Activated CD8-positive, alpha-beta memory T cell treated with anti-CD3 and anti-CD28 coated beads for 36 hours (primary cell): ENCODE results near the gene ETV3L. TPM values are rescaled to one million over a fixed set of nuclear protein-coding genes. Genes with fewer than 3 reads are reported as not detected.

Source experiments
- CTCF ChIA-PET: fragments of 350-600 bp; sonication (Branson Sonifier 250); formaldehyde crosslinking; loops from one replicate; lab custom pipeline; 2021; ENCODE audit warnings: antibody characterized with exemption; lab: Charles Lee
- POLR2A ChIA-PET: fragments of 350-600 bp; sonication (Branson Sonifier 250); formaldehyde crosslinking; loops from one replicate; lab custom pipeline; 2021; ENCODE audit warnings: antibody characterized with exemption; lab: Charles Lee
- total RNA-seq, 2 experiments: library from RNA; stranded (reverse); gene quantifications; one replicate each; pipeline ENCODE4 v1.2.3, GENCODE V29; 2021

The ETV3L gene
- total RNA-seq, 2 experiments from 2014 or later, result not detected

DNA sequence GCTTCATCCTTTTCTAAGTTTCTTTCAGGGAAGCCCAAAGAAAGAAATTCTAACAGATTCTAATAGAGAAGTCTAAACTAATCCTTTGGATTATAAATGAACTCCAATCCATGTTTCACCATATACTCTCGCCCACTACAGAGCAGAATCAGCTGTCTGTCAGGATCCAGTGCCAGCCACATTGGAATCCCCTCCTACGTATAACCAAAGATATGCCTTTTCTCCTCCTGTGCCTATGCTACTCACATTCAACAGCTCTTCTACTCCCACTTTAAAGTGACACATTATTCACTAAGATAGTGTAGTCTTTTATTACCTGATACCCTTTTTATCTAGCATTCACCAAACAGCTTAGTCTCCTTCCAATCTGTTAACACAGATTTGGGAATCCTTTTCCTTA, 35.5 kb upstream of the ETV3L start:
- POLR2A ChIA-PET, result no interaction called here
- CTCF ChIA-PET, result interaction anchor here (1.0 to 3.1 kb wide), 5 partner anchors 18 to 45 kb away, joined by 3 to 12 read pairs (median 4); no protein-coding TSS in a partner anchor

DNA sequence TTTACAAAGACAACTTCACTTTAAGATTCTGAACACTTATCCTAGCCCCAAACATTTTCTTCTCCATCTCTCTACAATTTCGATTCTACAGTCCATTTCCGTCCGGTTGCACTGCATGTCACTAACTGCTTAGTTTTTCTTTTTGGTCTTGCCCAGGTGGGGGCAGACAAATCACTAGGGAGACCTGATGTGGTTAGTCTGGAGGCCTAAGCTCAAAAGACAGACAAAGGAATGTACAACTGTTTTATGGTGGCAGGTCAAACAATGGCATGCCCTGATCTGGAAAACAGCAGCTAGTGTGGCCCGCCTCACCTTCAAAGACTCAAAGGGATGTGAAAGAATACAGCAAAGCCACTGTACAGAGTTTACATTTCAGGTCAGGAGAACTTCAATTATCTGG, 34.8 kb upstream of the ETV3L start:
- ChIA-PET CTCF (interaction anchor here (1.2 to 3.1 kb wide), 4 partner anchors 12 to 44 kb away, joined by 3 to 12 read pairs (median 7); no protein-coding TSS in a partner anchor), POLR2A (no interaction called here)

DNA sequence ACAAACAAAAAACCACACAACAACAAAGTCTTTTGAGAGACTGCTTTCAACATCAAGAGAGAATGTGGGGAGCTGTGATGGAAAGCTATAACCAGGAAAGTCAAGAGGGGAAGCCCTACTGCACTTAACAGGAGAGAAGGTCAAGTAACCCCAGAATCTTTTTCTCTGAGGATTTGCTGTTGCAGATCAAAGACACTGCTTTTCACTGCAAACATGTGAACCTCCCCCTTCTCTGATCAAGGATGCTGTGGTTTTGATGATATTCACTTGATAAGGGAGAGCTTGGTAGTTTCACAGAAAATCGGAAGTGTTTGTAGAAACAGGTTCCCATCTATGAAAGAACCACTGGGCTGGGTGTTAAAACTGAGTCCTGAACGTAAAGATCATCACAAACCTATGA, 33.8 kb upstream of the ETV3L start:
- ChIA-PET CTCF (interaction anchor here (1.2 to 3.1 kb wide), 3 partner anchors 13 to 43 kb away, joined by 3 to 12 read pairs (median 11); no protein-coding TSS in a partner anchor), POLR2A (no interaction called here)

DNA sequence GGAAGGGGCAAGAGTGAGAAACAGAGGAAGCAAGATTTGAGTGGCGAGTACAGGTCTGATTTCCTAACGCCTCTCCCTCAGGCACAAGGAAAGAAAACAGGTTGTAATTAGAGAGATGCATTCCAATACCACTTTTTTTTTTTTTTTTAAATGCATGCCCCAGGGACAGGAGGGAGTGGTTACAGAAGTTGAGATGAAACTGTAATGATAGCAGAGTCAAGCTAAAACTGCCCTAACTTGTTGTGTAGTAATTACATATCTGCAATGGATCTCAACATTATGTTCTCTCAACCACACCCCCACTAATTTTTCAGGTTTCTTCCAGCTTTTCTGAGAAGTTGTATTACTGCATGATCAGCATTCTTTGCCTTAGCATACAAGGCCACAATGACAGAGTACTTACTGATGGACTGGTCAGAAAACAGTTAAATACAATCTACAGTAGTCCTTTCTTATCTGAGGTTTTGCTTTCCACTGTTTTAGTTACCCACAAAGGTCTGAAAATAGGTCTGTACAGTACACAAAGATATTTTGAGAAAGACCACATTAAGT, 33.1 kb upstream of the ETV3L start:
- ChIA-PET POLR2A (no interaction called here), CTCF (no interaction called here)

DNA sequence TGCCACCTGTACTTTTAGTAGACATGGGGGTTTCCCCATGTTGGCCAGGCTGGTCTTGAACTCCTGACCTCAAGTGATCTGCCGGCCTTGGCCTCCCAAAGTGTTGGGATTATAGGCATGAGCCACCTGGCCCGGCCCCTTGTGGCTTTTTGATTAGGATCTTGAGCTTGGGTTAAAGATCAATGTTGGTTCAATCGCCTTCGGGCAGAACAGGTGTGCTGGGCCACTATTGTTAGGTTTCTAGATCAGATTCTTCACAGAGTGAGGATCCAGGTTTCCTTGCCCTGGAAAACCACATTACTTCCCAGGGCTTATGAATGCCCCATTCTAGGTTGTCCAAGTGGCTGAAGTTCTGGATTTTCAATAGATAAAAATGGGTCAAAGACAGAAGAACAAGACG, 32.5 kb upstream of the ETV3L start:
- CTCF ChIA-PET, result no interaction called here
- POLR2A ChIA-PET, result no interaction called here

DNA sequence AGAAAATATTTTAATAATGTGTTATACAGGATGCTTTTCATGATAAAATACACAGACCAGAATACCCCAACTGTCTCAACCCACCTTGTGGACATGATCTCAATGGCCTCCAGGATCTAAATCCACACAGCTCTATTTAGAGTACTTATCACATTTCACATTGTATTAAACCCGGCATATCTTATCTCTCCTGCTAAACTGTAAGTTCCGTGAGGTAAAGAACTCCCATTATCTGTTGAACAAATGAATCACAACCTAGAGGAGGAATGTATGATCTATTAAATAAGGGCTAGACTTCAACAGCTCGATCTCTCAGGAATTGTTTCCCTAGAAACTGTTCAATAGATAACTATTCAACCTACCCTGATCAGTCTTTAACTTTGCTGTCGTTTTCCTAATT, 31.7 kb upstream of the ETV3L start:
- CTCF ChIA-PET, result no interaction called here
- POLR2A ChIA-PET, result no interaction called here

DNA sequence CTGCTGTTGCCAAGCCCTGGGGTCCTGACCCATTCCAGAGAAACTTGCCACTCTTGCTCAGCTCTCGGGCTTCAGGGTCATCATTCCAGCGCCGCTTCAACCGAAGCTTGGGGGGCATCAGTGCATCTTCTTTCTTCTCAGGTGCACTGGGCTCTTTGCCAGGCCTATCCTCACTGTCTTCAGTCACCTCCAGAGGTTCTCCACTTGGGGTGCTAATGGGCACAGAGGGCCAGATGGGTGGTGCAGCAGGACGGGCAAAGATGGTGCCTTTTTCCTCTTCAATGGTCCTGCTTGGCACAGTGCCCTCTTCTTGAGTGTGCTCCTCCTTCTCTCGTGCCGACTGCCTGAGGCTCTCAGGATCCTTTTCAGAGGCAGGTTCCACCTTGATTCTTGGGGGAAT, 25.2 kb upstream of the ETV3L start:
- ChIA-PET CTCF (interaction anchor here (1.2 kb wide), 1 partner anchor 35 kb away, joined by 3 read pairs; no protein-coding TSS in a partner anchor), POLR2A (no interaction called here)

DNA sequence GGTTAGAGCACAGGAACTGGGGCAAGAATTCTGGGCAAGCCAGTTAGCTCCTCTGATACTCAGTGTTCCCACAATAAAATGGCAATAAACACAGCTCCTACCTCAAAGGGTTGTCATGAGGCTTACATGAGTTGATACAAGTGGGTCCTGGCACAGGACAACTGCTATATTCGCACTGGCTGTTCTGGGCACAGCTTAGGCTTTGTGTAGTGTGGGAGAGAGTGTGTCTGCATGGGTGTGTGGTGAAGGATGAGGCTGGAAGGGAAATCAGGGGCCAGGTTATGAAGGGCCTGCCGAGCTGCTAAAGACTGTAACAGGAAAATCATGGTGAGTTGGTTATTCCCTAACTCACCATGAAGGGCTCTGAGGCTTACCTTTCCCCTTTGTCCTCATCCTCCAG, 19.8 kb upstream of the ETV3L start:
- CTCF ChIA-PET, result interaction anchor here (1.5 kb wide), 1 partner anchor 29 kb away, joined by 5 read pairs; no protein-coding TSS in a partner anchor
- POLR2A ChIA-PET, result no interaction called here

DNA sequence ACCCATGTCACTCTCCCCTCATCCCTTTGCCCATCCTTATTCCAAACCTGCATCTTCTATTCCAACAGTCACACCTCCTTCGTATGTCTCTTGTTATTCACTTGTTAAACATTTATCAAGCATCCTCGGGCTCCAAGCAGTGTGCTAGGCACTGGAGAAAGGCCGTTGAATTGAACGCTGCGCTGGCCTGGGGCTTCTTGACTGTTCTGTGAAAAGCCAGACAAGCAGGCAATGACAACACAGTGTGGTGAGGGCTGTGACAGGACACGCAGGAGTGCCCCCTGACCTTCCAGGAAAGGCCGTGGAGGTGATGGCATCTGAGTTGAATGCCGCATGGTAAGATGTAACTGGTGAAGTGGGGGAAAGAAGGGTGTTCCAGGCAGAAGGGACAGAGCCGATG, 19.4 kb upstream of the ETV3L start:
- ChIA-PET POLR2A (no interaction called here), CTCF (interaction anchor here (1.5 kb wide), 1 partner anchor 29 kb away, joined by 5 read pairs; no protein-coding TSS in a partner anchor)

DNA sequence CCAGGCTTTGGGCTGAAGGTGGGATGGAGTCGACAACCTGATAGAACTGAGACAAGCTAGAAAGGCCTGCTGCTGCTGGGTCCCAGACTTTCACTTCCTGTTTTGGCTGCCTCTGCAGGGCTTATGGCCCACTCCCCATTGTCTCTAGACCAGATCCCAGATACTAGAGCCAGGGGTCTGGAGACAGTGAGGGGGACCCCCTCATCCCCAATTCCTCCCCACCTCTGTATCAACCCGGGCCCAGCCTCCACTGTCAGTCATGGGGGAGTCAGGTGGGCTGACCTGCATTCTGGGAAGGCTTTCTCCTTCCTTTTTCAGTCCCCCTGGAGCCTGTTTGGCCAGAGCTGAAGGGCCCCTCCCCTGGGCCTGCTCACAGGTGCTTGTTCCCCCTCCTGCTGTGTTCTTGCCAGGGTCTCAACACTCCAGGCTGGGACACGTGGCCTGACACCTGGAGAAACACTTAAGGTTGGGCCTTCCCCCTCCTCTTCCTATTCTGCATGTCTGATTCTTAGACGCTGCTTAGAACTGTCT, 18.0 kb upstream of the ETV3L start:
- CTCF ChIA-PET, result interaction anchor here (1.0 to 1.4 kb wide), 2 partner anchors 22 to 28 kb away, joined by 4 read pairs; no protein-coding TSS in a partner anchor
- POLR2A ChIA-PET, result no interaction called here

DNA sequence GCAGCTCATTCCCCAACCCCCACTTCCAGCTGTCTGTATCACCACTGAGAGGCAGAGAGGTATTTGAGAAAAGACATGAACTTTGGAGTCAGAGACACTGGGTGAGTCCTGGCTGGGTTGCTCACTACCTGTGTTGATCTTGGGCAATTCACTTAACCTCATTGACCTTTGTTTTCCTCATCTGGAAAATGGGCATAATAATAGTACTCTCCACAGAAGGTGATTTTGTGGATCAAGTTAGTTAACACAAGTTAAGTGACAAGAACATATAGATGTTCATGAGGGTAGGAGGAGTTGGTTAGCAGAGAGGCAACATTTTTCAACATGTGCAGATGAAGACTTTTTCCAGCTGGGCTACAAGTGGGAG, 17.1 kb upstream of the ETV3L start:
- ChIA-PET POLR2A (no interaction called here), CTCF (interaction anchor here (1.0 to 1.4 kb wide), 2 partner anchors 21 to 27 kb away, joined by 4 read pairs; no protein-coding TSS in a partner anchor)

DNA sequence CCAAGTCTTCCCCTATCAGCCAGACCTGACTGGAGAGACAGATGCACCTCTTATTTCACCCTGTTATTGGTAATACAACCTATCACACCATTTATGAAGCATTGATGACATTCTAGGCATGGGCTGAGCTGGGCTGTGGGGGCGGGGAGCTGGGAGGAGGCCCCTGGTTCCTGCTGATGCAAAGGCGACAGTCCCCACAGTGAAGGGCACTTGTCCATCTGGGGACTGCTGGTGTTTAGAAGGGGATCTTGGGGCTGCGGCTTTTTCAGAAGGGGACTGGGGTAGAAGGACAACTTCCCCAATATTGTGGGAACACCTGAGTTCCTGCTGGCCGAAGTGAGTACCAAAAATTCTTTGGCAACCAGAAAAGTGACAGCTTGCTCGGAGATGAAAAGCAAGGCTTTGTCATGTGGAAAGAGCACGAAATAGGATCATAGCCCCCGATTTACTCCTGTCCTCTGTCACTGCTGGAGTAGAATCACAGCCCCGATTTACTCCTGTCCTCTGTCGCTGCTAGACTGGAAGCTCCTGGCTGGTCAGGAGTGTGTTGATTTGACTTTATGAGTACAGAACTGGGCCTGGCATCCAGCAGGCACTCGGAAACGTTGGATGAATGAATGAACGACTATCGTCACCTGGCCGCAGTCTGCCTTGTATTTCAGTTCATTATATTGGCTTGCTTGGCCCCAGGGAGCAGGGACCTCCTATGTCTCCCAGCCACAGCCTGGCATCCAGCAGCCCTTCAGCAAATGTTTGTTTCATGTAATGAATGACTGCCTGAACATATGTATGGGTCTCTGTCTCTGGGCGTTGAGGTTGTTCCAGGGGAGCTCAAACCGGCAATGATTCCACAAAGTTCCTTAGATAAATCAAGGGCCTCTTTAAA, 16.5 kb upstream of the ETV3L start:
- POLR2A ChIA-PET, result no interaction called here
- CTCF ChIA-PET, result interaction anchor here (1.4 kb wide), 1 partner anchor 26 kb away, joined by 4 read pairs; no protein-coding TSS in a partner anchor

DNA sequence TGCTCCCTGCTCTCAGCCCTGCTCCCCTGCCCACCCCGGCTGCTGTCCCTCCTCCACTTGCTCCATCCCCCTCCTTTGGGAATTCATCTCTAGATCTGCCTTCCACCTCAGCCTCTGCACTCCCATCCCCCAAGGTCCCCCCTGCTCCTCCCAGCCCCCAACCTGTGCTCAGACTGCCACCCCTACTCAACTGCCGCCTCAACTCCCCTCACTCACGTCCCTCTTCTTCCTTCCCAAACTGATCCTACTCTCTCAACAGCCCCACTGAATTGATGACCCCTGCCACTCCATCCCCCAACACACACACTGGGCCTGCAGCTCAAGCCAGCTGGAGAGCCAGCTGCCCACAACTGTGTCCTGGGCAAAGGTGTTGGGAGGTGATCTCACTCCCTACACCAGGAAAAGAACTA, 15.8 kb upstream of the ETV3L start:
- CTCF ChIA-PET, result no interaction called here
- POLR2A ChIA-PET, result no interaction called here

DNA sequence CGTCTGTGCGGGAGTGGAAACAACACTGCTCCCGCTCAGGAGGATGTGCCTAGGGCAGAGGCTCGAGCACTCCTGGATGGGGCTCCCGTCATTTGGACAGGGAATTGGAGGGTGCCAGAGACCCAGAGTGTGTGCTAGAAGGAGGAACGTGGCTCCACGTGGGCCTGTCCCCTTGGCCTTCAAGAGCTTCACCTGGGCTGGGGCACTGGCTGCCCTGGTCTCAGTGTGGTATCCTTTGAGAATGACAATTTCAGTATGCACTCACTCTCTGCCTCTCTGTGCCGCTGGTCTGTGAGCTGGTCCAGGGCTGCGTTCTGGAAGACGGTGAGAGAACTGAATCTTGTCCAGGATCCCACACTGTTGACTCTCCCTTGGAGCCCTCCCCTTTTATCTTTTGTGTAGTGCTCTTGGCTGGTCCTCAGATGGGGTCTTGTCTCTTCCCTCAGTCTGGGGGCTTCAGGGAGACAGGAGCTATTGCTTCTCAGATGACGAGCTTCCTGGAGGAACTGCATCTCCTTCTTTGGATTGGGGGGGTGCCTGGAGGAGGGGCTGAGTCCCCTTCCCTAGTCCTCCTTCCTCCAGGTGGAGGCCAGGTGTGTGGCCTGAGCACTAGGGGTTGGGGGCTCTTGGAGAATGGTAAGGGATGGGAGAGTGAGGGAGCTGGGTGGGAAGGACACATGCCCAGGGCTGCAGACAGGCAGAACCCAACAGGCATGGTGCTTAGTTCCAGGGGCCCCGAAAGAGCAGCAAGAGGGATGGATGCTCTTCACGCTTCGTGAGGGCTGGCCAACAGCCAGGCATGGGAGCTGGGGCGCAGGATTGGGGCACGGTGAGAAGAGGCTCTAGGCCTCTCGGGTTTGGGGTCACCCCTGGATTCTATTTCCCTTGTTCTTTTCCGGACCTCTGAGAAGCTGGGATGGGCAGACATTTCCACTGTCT, 14.8 kb upstream of the ETV3L start:
- ChIA-PET POLR2A (no interaction called here), CTCF (no interaction called here)

DNA sequence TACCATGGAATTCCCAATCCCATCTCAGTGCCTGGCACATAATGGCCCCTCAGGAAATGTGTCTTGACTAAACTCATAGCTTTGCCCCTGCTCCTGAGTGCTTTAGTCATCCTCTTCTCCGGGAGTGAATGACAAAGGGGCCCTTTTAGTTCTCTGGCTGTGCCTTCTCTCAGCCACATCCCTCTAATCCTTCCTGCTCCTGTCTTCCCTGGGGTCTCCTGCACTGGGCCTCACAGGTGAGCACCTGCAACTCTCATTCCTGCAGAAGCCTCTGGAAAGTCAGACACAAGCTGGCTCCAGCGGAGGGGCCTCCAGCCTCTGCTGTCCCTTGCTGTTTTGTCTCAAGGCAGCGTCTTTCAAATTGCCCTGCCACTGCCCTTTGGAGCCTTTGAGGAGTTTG, 14.0 kb upstream of the ETV3L start:
- CTCF ChIA-PET, result no interaction called here
- POLR2A ChIA-PET, result no interaction called here

DNA sequence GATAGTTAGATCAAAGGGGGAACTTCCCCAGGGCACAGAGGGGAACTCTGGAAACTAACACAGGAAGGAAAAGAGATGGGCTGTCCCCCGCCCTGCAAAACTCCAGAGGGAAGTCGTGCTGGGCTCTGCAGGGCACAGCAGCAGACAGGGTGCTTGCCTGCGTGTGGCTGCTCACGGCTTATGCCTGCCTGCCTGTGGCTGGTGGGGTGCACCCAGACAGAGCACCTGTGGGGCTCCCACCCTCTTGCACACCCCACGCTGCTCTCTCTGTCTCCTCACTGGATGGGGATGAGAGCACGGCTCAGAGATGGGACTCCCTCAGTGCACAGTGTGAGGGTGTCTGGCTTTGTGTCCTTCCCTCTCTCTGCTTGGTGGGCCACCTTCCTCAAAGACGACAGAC, 13.5 kb upstream of the ETV3L start:
- ChIA-PET POLR2A (no interaction called here), CTCF (no interaction called here)

DNA sequence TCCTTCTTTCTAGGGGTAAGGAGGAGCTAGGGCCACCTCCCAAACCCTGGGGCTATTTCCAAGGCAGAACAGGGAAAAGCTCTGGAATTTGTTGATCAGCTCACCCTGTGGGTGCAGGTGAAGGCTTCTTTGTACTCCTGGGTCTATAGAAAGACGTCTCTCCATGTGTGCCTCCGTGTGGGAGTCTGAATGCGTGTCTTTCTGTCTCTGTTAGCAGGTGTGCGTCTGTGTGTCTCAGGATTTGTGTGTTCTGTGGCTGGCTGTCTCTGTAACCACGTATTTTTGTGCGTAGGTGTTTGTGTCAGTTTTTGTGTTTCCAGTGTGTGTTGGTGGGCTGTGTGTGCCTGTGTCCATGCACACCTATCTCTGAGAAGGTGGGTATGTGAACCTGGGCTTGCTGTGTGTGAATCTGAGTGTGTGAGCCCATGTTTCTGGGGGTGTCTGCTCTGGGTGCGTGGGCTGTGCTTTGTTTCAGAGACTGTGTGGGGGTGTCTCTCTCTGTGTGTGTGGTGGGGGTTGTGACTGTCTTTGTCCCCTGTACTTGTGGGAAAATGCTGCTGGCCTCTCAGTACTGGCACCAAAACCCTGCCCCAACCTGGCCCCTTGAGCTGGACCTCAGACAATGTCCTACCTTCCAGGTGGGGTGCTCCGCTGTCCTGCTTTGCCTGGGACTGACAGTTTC, 12.7 kb upstream of the ETV3L start:
- ChIA-PET POLR2A (no interaction called here), CTCF (no interaction called here)

DNA sequence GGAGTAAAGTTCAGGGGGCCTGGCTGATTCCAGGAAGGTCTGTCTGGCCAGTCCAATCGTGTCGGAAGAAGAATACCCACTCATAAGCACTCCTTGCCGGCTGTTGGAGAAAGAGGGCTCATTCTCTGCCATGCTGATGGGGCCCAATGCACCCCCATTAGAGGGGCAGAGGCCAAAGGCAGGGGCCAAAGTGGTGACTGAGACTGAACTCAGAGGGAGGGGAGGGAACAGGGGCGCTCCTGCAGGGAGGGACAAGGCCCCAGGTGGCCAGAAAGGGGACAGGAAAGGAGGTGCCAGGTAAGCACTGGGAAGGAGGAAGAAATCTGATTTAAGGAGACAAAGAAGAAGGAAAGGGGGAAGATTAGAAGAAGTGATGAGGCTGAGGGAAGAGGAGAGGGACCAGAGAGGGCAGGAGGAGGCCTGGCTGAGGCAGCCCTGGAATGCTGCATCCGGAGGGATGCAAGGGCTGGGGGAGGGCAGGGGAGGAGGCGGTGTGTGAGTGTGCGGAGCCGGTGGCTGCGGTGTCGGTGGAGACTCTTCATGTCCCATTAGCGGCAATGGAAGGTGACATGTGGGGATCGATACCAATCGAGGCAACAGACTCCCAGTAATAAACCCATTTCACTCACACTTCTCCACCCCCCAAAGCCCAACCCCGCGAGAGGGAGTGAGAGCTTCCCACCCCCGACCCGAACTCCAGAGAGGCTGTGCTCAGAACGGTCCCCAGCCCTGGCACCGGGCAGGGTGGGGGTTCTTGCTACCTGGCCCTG, 12.0 kb upstream of the ETV3L start:
- ChIA-PET POLR2A (no interaction called here), CTCF (interaction anchor here (0.6 kb wide), 1 partner anchor 16 kb away, joined by 3 read pairs; no protein-coding TSS in a partner anchor)
